ENCODE measurements around the gene RCOR1.

The RCOR1 gene

DNA sequence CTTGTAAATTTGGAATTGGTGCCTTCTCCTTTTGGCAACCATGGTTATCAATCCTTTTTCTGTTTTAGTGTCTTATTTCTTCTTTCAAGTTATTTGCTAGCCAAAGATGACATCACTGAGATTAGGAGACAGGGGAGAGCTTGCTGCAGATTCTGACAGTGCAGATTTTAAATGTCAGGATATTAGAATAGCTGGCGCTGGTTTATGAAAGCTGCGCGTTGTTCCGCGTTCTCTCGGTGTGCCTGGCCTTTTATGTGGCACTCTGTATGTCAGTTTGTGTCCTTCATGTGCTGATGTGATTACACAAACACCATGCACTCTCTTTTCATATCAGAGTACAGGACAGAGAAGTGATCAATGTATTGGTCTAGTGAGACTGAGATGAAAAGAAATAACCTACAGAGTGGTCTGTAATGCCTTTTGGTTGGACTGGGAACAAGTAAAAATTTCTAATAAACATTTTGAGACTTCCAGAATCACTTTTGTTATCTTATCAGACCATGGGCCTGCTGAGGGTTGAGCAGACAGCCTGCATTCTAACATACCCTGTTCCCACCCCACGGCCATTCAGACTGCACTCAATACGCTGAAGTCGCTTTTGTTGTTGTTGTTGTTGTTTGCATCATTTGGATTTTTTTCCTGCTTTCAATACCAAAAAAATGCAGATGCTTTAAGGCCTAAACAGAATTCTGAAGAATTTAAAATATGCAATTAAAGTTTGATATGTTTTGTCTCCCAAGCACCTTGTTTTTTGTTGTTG, 135.1 kb downstream of the RCOR1 start:
- DNase-seq (ENCODE audit: low read depth, low spot score), result no peak
- H3K4me3 ChIP-seq (ENCODE audit: low read depth, low read length), result no peak overlapping the region
- ChIA-PET POLR2A (no interaction called here), CTCF (interaction anchor here (0.7 kb wide), 1 partner anchor 47 kb away, joined by 3 read pairs; no protein-coding TSS in a partner anchor)
- no peak for TF ChIP-seq CTCF (IDR thresholded peaks at IDR 0.05; ENCODE audit: insufficient read depth, low read length, missing control alignments)

DNA sequence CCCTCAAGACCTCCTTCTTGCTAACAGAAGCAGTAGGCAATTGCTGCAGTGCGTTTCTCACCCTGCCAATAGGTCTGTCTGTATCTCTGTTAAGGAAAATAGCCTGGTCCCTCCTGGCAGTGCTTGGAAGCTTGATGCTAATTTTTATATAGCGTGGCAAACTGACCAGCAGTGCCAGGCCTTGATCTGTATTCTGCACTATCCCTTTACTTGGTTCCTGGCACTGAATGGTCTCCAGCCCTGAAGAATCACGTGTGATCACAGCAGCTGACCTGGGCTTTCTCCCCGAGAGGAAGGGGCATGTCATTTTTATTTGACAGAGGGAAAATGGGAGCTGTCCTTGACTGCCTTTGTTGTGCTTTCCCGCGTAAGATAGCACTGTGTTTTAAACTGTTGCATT, 136.1 kb downstream of the RCOR1 start:
- CTCF ChIA-PET, result interaction anchor here (1.1 to 1.8 kb wide), 4 partner anchors 10 to 35 kb away, joined by 3 to 5 read pairs (median 3); no protein-coding TSS in a partner anchor
- H3K4me3 ChIP-seq (ENCODE audit: low read depth, low read length), result no peak overlapping the region
- TF ChIP-seq CTCF (IDR thresholded peaks at IDR 0.05; ENCODE audit: insufficient read depth, low read length, missing control alignments), result no peak
- POLR2A ChIA-PET, result interaction anchor here (1.0 kb wide), 1 partner anchor 24 kb away, joined by 4 read pairs; no protein-coding TSS in a partner anchor
- no peak for DNase-seq (ENCODE audit: low read depth, low spot score)

DNA sequence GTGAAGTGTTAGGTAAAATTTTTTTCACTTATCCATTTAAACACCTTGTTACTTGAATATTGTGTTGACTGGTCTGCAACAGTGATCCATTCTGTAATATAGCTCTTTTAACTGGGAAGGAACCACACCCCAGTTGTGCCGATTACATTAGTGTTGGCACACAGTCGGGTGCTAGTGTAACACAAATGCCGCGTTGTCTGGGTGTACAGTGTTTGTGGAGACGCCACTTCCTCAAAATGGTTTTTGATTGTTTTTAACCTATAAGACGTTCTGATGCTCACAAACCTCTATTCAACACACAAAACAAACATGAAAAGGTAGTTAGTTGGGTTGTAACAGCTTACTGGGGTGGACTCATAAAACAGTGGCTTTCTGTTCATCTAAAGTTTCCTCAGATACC, 136.8 kb downstream of the RCOR1 start:
- H3K4me3 ChIP-seq (ENCODE audit: low read depth, low read length), result no peak overlapping the region
- DNase-seq (ENCODE audit: low read depth, low spot score), result no peak
- ChIA-PET POLR2A (interaction anchor here (1.0 kb wide), 1 partner anchor 25 kb away, joined by 4 read pairs; no protein-coding TSS in a partner anchor), CTCF (interaction anchor here (1.1 to 1.8 kb wide), 5 partner anchors 9 to 45 kb away, joined by 3 to 5 read pairs (median 3); no protein-coding TSS in a partner anchor)
- no peak for TF ChIP-seq CTCF (IDR thresholded peaks at IDR 0.05; ENCODE audit: insufficient read depth, low read length, missing control alignments)

- CTCF ChIA-PET, result interaction anchor here (1.3 to 1.8 kb wide), 3 partner anchors 34 to 44 kb away, joined by 3 to 5 read pairs (median 4); no protein-coding TSS in a partner anchor
- no peak for DNase-seq (ENCODE audit: low read depth, low spot score)
- TF ChIP-seq CTCF (IDR thresholded peaks at IDR 0.05; ENCODE audit: insufficient read depth, low read length, missing control alignments), result no peak
- POLR2A ChIA-PET, result no interaction called here
- no peak overlapping the region for H3K4me3 ChIP-seq (ENCODE audit: low read depth, low read length)
Measured at GRCh38 chr14:102729825-102730224, 137.4 kb downstream of the RCOR1 start.

- no peak for TF ChIP-seq CTCF (IDR thresholded peaks at IDR 0.05; ENCODE audit: insufficient read depth, low read length, missing control alignments)
- DNase-seq (ENCODE audit: low read depth, low spot score), result no peak
- no peak overlapping the region for H3K4me3 ChIP-seq (ENCODE audit: low read depth, low read length)
- CTCF ChIA-PET, result interaction anchor here (1.3 kb wide), 1 partner anchor 43 kb away, joined by 3 read pairs; no protein-coding TSS in a partner anchor
- POLR2A ChIA-PET, result interaction anchor here (0.6 kb wide), 1 partner anchor 10 kb away, joined by 3 read pairs; no protein-coding TSS in a partner anchor
Measured at GRCh38 chr14:102731101-102731870, 138.8 kb downstream of the RCOR1 start.

Data from AG04449 (cell line).